Stimulated activated CD4-positive, alpha-beta T cell treated with anti-CD3 and anti-CD28 coated beads, TNF-alpha, amount 100 ng/mL, for 48 hours (primary cell): ENCODE data around the gene IL18R1.

Experiments used
- DNase-seq, 3 donors: peaks; one replicate each; pipeline ENCODE4 v3.0.0-alpha.2; 2020; ENCODE audit warnings: low read depth in 3 of 3

The IL18R1 gene

GRCh38 chr2:102434655-102435381, 79.2 kb downstream of the IL18R1 start:
- DNase-seq, result no peak

- no peak for DNase-seq
Observed at GRCh38 chr2:102435741-102436140, 80.1 kb downstream of the IL18R1 start.

- DNase-seq, result no peak
Observed at GRCh38 chr2:102436323-102436722, 80.7 kb downstream of the IL18R1 start.

GRCh38 chr2:102437122-102437521, 81.5 kb downstream of the IL18R1 start:
- no peak for DNase-seq

GRCh38 chr2:102438111-102438510, 82.5 kb downstream of the IL18R1 start:
- DNase-seq, result no peak

GRCh38 chr2:102438578-102438977, 83.0 kb downstream of the IL18R1 start:
- no peak for DNase-seq

- DNase-seq, result no peak
Observed at GRCh38 chr2:102439065-102439695, 83.6 kb downstream of the IL18R1 start.

- DNase-seq, result peak in 2 of 3 donors; percentile 15 to 26
Observed at GRCh38 chr2:102442967-102443828, 87.6 kb downstream of the IL18R1 start.

GRCh38 chr2:102444233-102444632, 88.6 kb downstream of the IL18R1 start:
- DNase-seq, result no peak

- no peak for DNase-seq
Observed at GRCh38 chr2:102446936-102447335, 91.3 kb downstream of the IL18R1 start.
